Body of pancreas (tissue), 4 donors: ENCODE data around the gene EHBP1.

Experiments
- CTCF ChIP-seq, 7 experiments: fragments of 450-650 bp in 4 of 7; fragments of 200-600 bp in 3 of 7; sonication (generic) in 3 of 7; IDR thresholded peaks; one replicate each; pipeline ENCODE4 v1.5.1; 2016 to 2019; ENCODE audit warnings: antibody characterized with exemption in 7 of 7
- POLR2A ChIP-seq, 3 donors: fragments of 450-650 bp; IDR thresholded peaks; one replicate each; pipeline ENCODE4 v1.6.1; 2016; ENCODE audit warnings: antibody characterized with exemption in 3 of 3, mild to moderate bottlenecking in 2 of 3

- TF ChIP-seq CTCF (IDR thresholded peaks at IDR 0.05) (no peak), POLR2A (IDR thresholded peaks at IDR 0.05) (no peak)
Observed at GRCh38 chr2:62716768-62717167, 11.3 kb downstream of the EHBP1 start.
